Panc1 (cell line): ENCODE measurements around the gene INPP5K. TPM values are rescaled to one million over a fixed set of nuclear protein-coding genes. Genes with fewer than 3 reads are reported as not detected.

Experiments
- ATAC-seq: fragments of 200-7000 bp; cut with Tn5 transposase; 2 replicates; pipeline ENCODE4 v1.9.1; 2020; ENCODE audit warnings: mild to moderate bottlenecking, moderate library complexity
- BruUV-seq: library from RNA; stranded (reverse); fragments of 400-500 nt; replicated peaks from 2 replicates; lab custom pipeline; 2021; lab: Mats Ljungman, UMichigan
- CTCF ChIA-PET: fragments of 300-600 bp; sonication (Branson Sonifier 250); formaldehyde crosslinking; loops from one replicate; lab custom pipeline; 2022; ENCODE audit warnings: antibody characterized with exemption; lab: Charles Lee
- POLR2A ChIA-PET: fragments of 300-600 bp; sonication (Branson Sonifier 250); formaldehyde crosslinking; loops from one replicate; lab custom pipeline; 2022; ENCODE audit warnings: antibody characterized with exemption; lab: Charles Lee
- DNase-seq: peaks from one replicate; pipeline ENCODE4 v3.0.0-alpha.2; 2010; ENCODE audit warnings: low read depth, low spot score
- H3K27ac ChIP-seq: 2 replicates; pipeline ENCODE4 v1.5.1; 2011; ENCODE audit warnings: mild to moderate bottlenecking, low read length, inconsistent platforms
- H3K27me3 ChIP-seq: fragments of 200-500 bp; sonication (Bioruptor generic); 2 replicates; pipeline ENCODE4 v1.6.0; 2014; ENCODE audit warnings: low read length, inconsistent platforms; ENCODE audit not compliant: control insufficient read depth, insufficient read depth
- H3K36me3 ChIP-seq: fragments of 200-500 bp; sonication (Bioruptor generic); 2 replicates; pipeline ENCODE4 v1.5.1; 2014; ENCODE audit warnings: inconsistent platforms, mild to moderate bottlenecking, low read length, moderate library complexity; ENCODE audit not compliant: control insufficient read depth, insufficient read depth
- H3K4me1 ChIP-seq: 2 replicates; pipeline ENCODE4 v1.5.1; 2011; ENCODE audit warnings: inconsistent platforms, mild to moderate bottlenecking, low read length, moderate library complexity; ENCODE audit not compliant: control insufficient read depth, insufficient read depth
- H3K4me3 ChIP-seq, 2 experiments: 2 replicates each; pipeline ENCODE4 v1.5.1; 2011 to 2012; ENCODE audit warnings: low read depth in 2 of 2, low read length in 2 of 2, mild to moderate bottlenecking in 2 of 2, inconsistent platforms in 1 of 2, moderate library complexity in 1 of 2
- H3K9me3 ChIP-seq: fragments of 200-500 bp; sonication (Bioruptor generic); 2 replicates; pipeline ENCODE4 v1.5.1; 2014; ENCODE audit warnings: low read depth, mild to moderate bottlenecking, inconsistent platforms, low read length, moderate library complexity; ENCODE audit not compliant: control insufficient read depth, insufficient read depth
- CTCF ChIP-seq: fragments of 450-650 bp; IDR thresholded peaks from 2 replicates; pipeline ENCODE4 v1.5.1; 2017; ENCODE audit warnings: mild to moderate bottlenecking
- POLR2AphosphoS5 ChIP-seq: IDR thresholded peaks from 2 replicates; pipeline ENCODE4 v1.6.1; 2012; ENCODE audit warnings: mild to moderate bottlenecking, low read depth, low read length, moderate library complexity
- REST ChIP-seq, 2 experiments: IDR thresholded peaks; 2 replicates each; pipeline ENCODE4 v1.6.1; 2011 to 2012; ENCODE audit warnings: low read depth in 2 of 2, control low read depth in 1 of 2, low read length in 1 of 2, mild to moderate bottlenecking in 1 of 2, moderate library complexity in 1 of 2; ENCODE audit not compliant: insufficient read depth in 1 of 2
- SIN3A ChIP-seq: IDR thresholded peaks from 2 replicates; pipeline ENCODE4 v1.6.1; 2012; ENCODE audit warnings: low read depth, mild to moderate bottlenecking, low read length, moderate library complexity, borderline replicate concordance; ENCODE audit not compliant: insufficient read depth
- TCF7L2 ChIP-seq: IDR thresholded peaks from 2 replicates; pipeline ENCODE4 v1.6.1; 2011; ENCODE audit warnings: mild to moderate bottlenecking, low read depth, low read length, inconsistent platforms
- in situ Hi-C: cut with HindIII; loops from 2 replicates; pipeline ENCODE4 v1.10.0; 2016; ENCODE audit warnings: low sequenced_read_pairs, low pct_unique_long_range_greater_than_20kb
- intact Hi-C: fragments of 100-400 bp; cut with micrococcal nuclease; formaldehyde crosslinking; loops from one replicate; pipeline ENCODE4 v1.10.0; 2022; ENCODE audit not compliant: unreplicated experiment
- total RNA-seq: library from RNA; stranded (reverse); gene quantifications from one replicate; pipeline ENCODE4 v1.2.1, GENCODE V29; 2021; ENCODE audit not compliant: unreplicated experiment

Gene INPP5K
- total RNA-seq, 1 experiment from 2014 or later, result 21.3 TPM

GRCh38 chr17:1521086-1521640 is 4.8 kb upstream of the INPP5K start:
- BruUV-seq, result no TSS peak
- H3K9me3 ChIP-seq, result no peaks in the 10 kb centered on the region
- DNase-seq, result no peak
- intact Hi-C loops, result no loop called here
- CTCF ChIA-PET, result no interaction called here
- POLR2A ChIA-PET, result interaction anchor here (0.6 kb wide), 1 partner anchor 31 kb away, joined by 4 read pairs; no protein-coding TSS in a partner anchor
- peaks cover 6% of the 10 kb centered on the region for H3K4me1 ChIP-seq
- H3K27me3 ChIP-seq, result no peaks in the 10 kb centered on the region
- no peak for ATAC-seq
- H3K36me3 ChIP-seq, result peaks cover 4% of the 10 kb centered on the region; the same call in 1 of the 2 replicates
- H3K4me3 ChIP-seq, result no peak overlapping the region
- H3K27ac ChIP-seq, result no peak overlapping the region
- in situ Hi-C loops, result no loop called here
- TF ChIP-seq REST (IDR thresholded peaks at IDR 0.05; ENCODE audit: insufficient read depth in 1 of 2, low read depth in 2 of 2, low read length in 1 of 2) (no peak), TCF7L2 (no peak), SIN3A (no peak), CTCF (no peak), POLR2AphosphoS5 (no peak)

- Histone ChIP-seq H3K4me1 (peaks cover 6% of the 10 kb centered on the region), H3K4me3 (no peak overlapping the region), H3K36me3 (peaks cover 7% of the 10 kb centered on the region; the same call in 1 of the 2 replicates), H3K9me3 (no peaks in the 10 kb centered on the region), H3K27ac (no peak overlapping the region), H3K27me3 (no peaks in the 10 kb centered on the region)
- no TSS peak for BruUV-seq
- DNase-seq (no peak), ATAC-seq (no peak)
- TF ChIP-seq POLR2AphosphoS5 (no peak), TCF7L2 (no peak), REST (IDR thresholded peaks at IDR 0.05; ENCODE audit: insufficient read depth in 1 of 2, low read depth in 2 of 2, low read length in 1 of 2) (no peak), CTCF (no peak), SIN3A (no peak)
- ChIA-PET CTCF (no interaction called here), POLR2A (no interaction called here)
- intact Hi-C loops (no loop called here), in situ Hi-C loops (no loop called here)
These were observed 3.3 kb upstream of the INPP5K start for GRCh38 chr17:1519678-1520077.
